ENCODE results near the gene EPOP. TPM values are rescaled to one million over a fixed set of nuclear protein-coding genes. Genes with fewer than 3 reads are reported as not detected.

The EPOP gene
- total RNA-seq, 1 experiment from 2014 or later, result 12.3 TPM

- Mint-ChIP-seq H3K4me1 (peaks cover 52% of the 10 kb centered on the region), H3K36me3 (no peaks in the 10 kb centered on the region), H3K27ac (no peak overlapping the region), H3K9me3 (no peaks in the 10 kb centered on the region), H3K4me3 (no peak overlapping the region), H3K27me3 (ENCODE audit: low read depth) (peaks cover 60% of the 10 kb centered on the region)
- POLR2A ChIA-PET, result interaction anchor here (0.6 to 1.5 kb wide), 4 partner anchors 63 to 1883 kb away, joined by 3 to 5 read pairs (median 4); no protein-coding TSS in a partner anchor
- peak; percentile 82 for DNase-seq (ENCODE audit: low spot score)
- peak; percentile 12; the same call in 1 of the 2 replicates for ATAC-seq
- CTCF ChIA-PET, result interaction anchor here (0.6 to 28.2 kb wide), 44 partner anchors 9 to 342 kb away, joined by 3 to 727 read pairs (median 6); partner anchors contain the start of genes MLLT6 and SRCIN1
- TF ChIP-seq HMGA2 (CRISPR knock-in tag; IDR thresholded peaks at IDR 0.05) (peak; percentile 14; the same call in 1 of the 2 replicates), NFE2L1 (CRISPR knock-in tag; IDR thresholded peaks at IDR 0.05) (no peak), AR (CRISPR knock-in tag; IDR thresholded peaks at IDR 0.05) (no peak), GTF2I (CRISPR knock-in tag; conservative IDR thresholded peaks at IDR 0.05) (peak; percentile 90), ATF6 (CRISPR knock-in tag; IDR thresholded peaks at IDR 0.05) (no peak), KAT7 (CRISPR knock-in tag; IDR thresholded peaks at IDR 0.05; ENCODE audit: borderline replicate concordance) (no peak), ELF4 (CRISPR knock-in tag; IDR thresholded peaks at IDR 0.05; ENCODE audit: low read depth) (no peak), ZNF671 (CRISPR knock-in tag; IDR thresholded peaks at IDR 0.05) (no peak), RELA (CRISPR knock-in tag; IDR thresholded peaks at IDR 0.05; ENCODE audit: borderline replicate concordance) (no peak), GABPB1 (CRISPR knock-in tag; IDR thresholded peaks at IDR 0.05) (0 out of 2 replicates have a peak, but pooled peaks have one; percentile 25), NR2C2 (CRISPR knock-in tag; IDR thresholded peaks at IDR 0.05) (no peak), CTCF (IDR thresholded peaks at IDR 0.05) (peak; percentile 96)
- TF ChIP-seq, protein P1, sequence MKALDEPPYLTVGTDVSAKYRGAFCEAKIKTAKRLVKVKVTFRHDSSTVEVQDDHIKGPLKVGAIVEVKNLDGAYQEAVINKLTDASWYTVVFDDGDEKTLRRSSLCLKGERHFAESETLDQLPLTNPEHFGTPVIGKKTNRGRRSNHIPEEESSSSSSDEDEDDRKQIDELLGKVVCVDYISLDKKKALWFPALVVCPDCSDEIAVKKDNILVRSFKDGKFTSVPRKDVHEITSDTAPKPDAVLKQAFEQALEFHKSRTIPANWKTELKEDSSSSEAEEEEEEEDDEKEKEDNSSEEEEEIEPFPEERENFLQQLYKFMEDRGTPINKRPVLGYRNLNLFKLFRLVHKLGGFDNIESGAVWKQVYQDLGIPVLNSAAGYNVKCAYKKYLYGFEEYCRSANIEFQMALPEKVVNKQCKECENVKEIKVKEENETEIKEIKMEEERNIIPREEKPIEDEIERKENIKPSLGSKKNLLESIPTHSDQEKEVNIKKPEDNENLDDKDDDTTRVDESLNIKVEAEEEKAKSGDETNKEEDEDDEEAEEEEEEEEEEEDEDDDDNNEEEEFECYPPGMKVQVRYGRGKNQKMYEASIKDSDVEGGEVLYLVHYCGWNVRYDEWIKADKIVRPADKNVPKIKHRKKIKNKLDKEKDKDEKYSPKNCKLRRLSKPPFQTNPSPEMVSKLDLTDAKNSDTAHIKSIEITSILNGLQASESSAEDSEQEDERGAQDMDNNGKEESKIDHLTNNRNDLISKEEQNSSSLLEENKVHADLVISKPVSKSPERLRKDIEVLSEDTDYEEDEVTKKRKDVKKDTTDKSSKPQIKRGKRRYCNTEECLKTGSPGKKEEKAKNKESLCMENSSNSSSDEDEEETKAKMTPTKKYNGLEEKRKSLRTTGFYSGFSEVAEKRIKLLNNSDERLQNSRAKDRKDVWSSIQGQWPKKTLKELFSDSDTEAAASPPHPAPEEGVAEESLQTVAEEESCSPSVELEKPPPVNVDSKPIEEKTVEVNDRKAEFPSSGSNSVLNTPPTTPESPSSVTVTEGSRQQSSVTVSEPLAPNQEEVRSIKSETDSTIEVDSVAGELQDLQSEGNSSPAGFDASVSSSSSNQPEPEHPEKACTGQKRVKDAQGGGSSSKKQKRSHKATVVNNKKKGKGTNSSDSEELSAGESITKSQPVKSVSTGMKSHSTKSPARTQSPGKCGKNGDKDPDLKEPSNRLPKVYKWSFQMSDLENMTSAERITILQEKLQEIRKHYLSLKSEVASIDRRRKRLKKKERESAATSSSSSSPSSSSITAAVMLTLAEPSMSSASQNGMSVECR (CRISPR knock-in tag; IDR thresholded peaks at IDR 0.05; ENCODE audit: borderline replicate concordance), result no peak
- TF ChIP-seq, protein P2, sequence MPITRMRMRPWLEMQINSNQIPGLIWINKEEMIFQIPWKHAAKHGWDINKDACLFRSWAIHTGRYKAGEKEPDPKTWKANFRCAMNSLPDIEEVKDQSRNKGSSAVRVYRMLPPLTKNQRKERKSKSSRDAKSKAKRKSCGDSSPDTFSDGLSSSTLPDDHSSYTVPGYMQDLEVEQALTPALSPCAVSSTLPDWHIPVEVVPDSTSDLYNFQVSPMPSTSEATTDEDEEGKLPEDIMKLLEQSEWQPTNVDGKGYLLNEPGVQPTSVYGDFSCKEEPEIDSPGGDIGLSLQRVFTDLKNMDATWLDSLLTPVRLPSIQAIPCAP (CRISPR knock-in tag; IDR thresholded peaks at IDR 0.05), result no peak
Observed at GRCh38 chr17:38667099-38667786, 7.5 kb downstream of the EPOP start.
